MM.1S (cell line): ENCODE data around the gene BCAS3.
"Not testable (repeated sequence)": the region's sequence is repeated elsewhere in the genome, so short reads cannot be mapped to it uniquely, and the experiment has no call there.

Source experiments
- EZH2 ChIP-seq: fragments of 300-600 bp; sonication (generic); optimal IDR thresholded peaks from 2 replicates; pipeline ENCODE3; 2017; ENCODE audit warnings: low read depth, mild to moderate bottlenecking, antibody characterized with exemption, low read length, mixed read lengths
- TF ChIP-seq, protein P1 (sequence below): fragments of 300-600 bp; sonication (generic); IDR thresholded peaks from 2 replicates; pipeline ENCODE4 v1.5.1; 2016; ENCODE audit warnings: antibody characterized with exemption, low read length, mixed read lengths

GRCh38 chr17:61005958-61006357 lies 328.3 kb downstream of the BCAS3 start:
- TF ChIP-seq, protein P1, sequence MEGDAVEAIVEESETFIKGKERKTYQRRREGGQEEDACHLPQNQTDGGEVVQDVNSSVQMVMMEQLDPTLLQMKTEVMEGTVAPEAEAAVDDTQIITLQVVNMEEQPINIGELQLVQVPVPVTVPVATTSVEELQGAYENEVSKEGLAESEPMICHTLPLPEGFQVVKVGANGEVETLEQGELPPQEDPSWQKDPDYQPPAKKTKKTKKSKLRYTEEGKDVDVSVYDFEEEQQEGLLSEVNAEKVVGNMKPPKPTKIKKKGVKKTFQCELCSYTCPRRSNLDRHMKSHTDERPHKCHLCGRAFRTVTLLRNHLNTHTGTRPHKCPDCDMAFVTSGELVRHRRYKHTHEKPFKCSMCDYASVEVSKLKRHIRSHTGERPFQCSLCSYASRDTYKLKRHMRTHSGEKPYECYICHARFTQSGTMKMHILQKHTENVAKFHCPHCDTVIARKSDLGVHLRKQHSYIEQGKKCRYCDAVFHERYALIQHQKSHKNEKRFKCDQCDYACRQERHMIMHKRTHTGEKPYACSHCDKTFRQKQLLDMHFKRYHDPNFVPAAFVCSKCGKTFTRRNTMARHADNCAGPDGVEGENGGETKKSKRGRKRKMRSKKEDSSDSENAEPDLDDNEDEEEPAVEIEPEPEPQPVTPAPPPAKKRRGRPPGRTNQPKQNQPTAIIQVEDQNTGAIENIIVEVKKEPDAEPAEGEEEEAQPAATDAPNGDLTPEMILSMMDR: not testable (repeated sequence)
- TF ChIP-seq EZH2: not testable (repeated sequence)
